Mesodermal cell (in vitro differentiated cells): ENCODE results near the gene AIFM1.

Source experiments
- H3K27ac ChIP-seq: 2 replicates; pipeline ENCODE4 v1.7.0; 2013; ENCODE audit warnings: mild to moderate bottlenecking, low read depth, low read length, moderate library complexity; ENCODE audit not compliant: severe bottlenecking
- H3K36me3 ChIP-seq: 2 replicates; pipeline ENCODE4 v1.7.1; 2013; ENCODE audit warnings: mild to moderate bottlenecking, low read length, moderate library complexity; ENCODE audit not compliant: control insufficient read depth, insufficient read depth
- H3K4me1 ChIP-seq: one replicate; pipeline ENCODE4 v1.7.1; 2013; ENCODE audit warnings: mild to moderate bottlenecking, low read length; ENCODE audit not compliant: insufficient read depth, control insufficient read depth, poor library complexity, severe bottlenecking
- H3K4me3 ChIP-seq: 2 replicates; pipeline ENCODE4 v1.7.0; 2013; ENCODE audit warnings: low read length, control low read depth, mild to moderate bottlenecking; ENCODE audit not compliant: insufficient read depth, poor library complexity, severe bottlenecking; ENCODE audit errors: extremely low read depth
- H3K9me3 ChIP-seq: 2 replicates; pipeline ENCODE4 v1.7.1; 2013; ENCODE audit warnings: mild to moderate bottlenecking, low read length, moderate library complexity; ENCODE audit not compliant: control insufficient read depth
- WGBS, 2 experiments: methylation state at CpG; one replicate each; pipeline ENCODE4 v1.1.5; 2013; ENCODE audit warnings: missing lambda C conversion rate in 2 of 2; ENCODE audit not compliant: insufficient coverage in 2 of 2; 5-methylcytosine and 5-hydroxymethylcytosine counted together

Gene AIFM1

DNA sequence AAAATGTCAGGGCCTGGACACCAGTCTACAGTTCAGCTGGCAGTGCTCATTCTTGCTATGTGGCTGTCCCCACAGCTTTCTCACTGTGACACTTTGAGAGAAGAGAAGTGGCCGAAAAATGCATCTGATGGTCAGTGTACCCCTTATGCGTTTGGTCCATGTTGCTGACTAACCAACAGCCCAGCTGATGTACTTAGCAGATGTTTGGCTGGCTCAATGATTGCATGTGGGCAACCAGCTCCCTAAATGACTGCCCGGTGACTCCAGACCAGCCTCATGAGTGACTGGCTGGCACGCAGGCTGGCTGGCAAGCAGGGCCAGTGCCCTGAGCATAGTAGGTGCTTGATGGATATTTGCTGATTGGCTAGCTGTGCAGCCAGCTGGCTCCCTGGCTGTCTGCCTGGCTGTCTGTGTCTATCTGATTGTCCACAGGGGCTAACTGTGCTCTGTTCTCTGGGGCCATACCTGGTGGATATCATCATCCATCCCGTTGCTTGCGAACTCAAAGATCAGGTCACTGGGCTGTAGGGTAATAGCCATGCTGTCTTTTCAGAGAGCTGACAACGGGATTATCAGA lies 84.8 kb downstream of the AIFM1 start:
- Histone ChIP-seq H3K36me3 (no peaks in the 10 kb centered on the region), H3K9me3 (no peaks in the 10 kb centered on the region), H3K4me3 (no peak overlapping the region), H3K4me1 (peaks cover 34% of the 10 kb centered on the region), H3K27ac (no peak overlapping the region)
- 96 to 100% methylated on average over 3 to 4 of the region's 7 CpGs for WGBS, 2 experiments

DNA sequence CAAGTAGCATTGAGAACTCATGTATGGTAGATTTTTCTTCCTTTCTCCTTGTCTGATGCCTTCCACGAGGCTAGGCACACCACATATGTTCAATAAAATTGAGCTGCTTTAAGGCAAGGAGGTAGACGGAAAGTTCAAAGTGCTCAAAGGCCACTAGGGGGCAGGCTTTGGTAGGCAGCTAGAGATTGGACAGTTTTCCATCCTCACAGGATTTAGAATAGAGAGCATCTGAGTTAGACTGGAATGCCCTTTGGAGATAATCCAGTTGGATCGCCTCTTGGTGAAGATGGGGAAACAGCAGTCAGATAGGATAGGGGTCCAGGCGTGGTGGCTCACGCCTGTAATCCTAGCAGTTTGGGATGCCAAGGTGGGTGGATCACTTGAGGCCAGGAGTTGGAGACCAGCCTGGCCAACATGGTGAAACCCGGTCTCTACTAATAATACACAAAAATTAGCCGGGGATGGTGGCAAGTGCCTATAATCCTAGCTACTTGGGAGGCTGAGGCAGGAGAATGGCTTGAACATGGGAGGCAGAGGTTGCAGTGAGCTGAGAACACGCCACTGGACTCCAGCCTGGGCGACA lies 85.7 kb downstream of the AIFM1 start:
- Histone ChIP-seq H3K4me1 (peaks cover 26% of the 10 kb centered on the region), H3K4me3 (no peak overlapping the region), H3K27ac (no peak overlapping the region), H3K9me3 (no peaks in the 10 kb centered on the region), H3K36me3 (no peaks in the 10 kb centered on the region)
- 40% methylated on average over 1 to 2 of the region's 9 CpGs for whole genome bisulfite sequencing, 2 experiments
